ENCODE results near the gene FCSK.

- no peak for TF ChIP-seq CTCF (IDR thresholded peaks at IDR 0.05)
- no peak for TF ChIP-seq POLR2A (IDR thresholded peaks at IDR 0.05)
Measured at GRCh38 chr16:70437582-70438557, 16.5 kb upstream of the FCSK start.
